H1 (cell line): Measurements from ENCODE around the gene SEL1L3.

ENCODE experiments used
- BACH1 ChIP-seq: IDR thresholded peaks from 2 replicates; pipeline ENCODE4 v1.6.1; 2012; ENCODE audit warnings: low read length, improper control_type of control experiment
- CHD2 ChIP-seq: IDR thresholded peaks from 2 replicates; pipeline ENCODE4 v1.6.1; 2012; ENCODE audit warnings: low read length, improper control_type of control experiment
- CTCF ChIP-seq, 3 experiments: IDR thresholded peaks; 1 replicate in 2 of 3; 2 replicates in 1 of 3; pipeline versions ENCODE4 v1.5.1 to v1.6.1; 2011; ENCODE audit warnings: low read length in 3 of 3, mild to moderate bottlenecking in 3 of 3, inconsistent platforms in 2 of 3, low read depth in 1 of 3, moderate library complexity in 1 of 3; ENCODE audit not compliant: insufficient read depth in 1 of 3; ENCODE audit errors: control extremely low read depth in 1 of 3
- EZH2 ChIP-seq: fragments of 200-600 bp; sonication (generic); IDR thresholded peaks from 2 replicates; pipeline ENCODE4 v1.7.1; 2012; ENCODE audit warnings: low read depth, mild to moderate bottlenecking, moderate library complexity, low read length, inconsistent platforms; ENCODE audit not compliant: severe bottlenecking
- GABPA ChIP-seq: IDR thresholded peaks from 2 replicates; pipeline ENCODE4 v1.6.1; 2011; ENCODE audit warnings: mild to moderate bottlenecking, low read length, moderate library complexity, borderline replicate concordance; ENCODE audit not compliant: insufficient read depth
- POLR2A ChIP-seq, 2 experiments: IDR thresholded peaks; 1 replicate in 1 of 2; 2 replicates in 1 of 2; pipeline ENCODE4 v1.6.1; 2011; ENCODE audit warnings: low read depth in 2 of 2, low read length in 2 of 2, mild to moderate bottlenecking in 2 of 2; ENCODE audit errors: control extremely low read depth in 1 of 2
- SIN3A ChIP-seq, 2 experiments: IDR thresholded peaks in 1 of 2; conservative IDR thresholded peaks in 1 of 2; 2 replicates each; pipeline ENCODE4 v1.6.1; 2011 to 2012; ENCODE audit warnings: low read length in 2 of 2, improper control_type of control experiment in 1 of 2, low read depth in 1 of 2, mild to moderate bottlenecking in 1 of 2
- TAF1 ChIP-seq: IDR thresholded peaks from 2 replicates; pipeline ENCODE4 v1.6.1; 2011; ENCODE audit warnings: mild to moderate bottlenecking, low read depth, low read length
- TBP ChIP-seq: IDR thresholded peaks from 2 replicates; pipeline ENCODE4 v1.6.1; 2011; ENCODE audit warnings: low read depth, low read length, improper control_type of control experiment
- USF2 ChIP-seq: IDR thresholded peaks from 2 replicates; pipeline ENCODE4 v1.6.1; 2011; ENCODE audit warnings: low read length, improper control_type of control experiment

- TF ChIP-seq CHD2 (no peak), POLR2A (IDR thresholded peaks at IDR 0.05; ENCODE audit: control extremely low read depth in 1 of 2, low read depth in 2 of 2, low read length in 2 of 2) (no peak), CTCF (IDR thresholded peaks at IDR 0.05; ENCODE audit: control extremely low read depth in 1 of 3, insufficient read depth in 1 of 3, low read depth in 1 of 3, low read length in 3 of 3) (peak in 1 of 3 experiments; percentile 24; a peak in 1 of 4 replicates), TAF1 (no peak), EZH2 (no peak), SIN3A (conservative IDR thresholded peaks at IDR 0.05 in 1 of 2, IDR thresholded peaks at IDR 0.05 in 1 of 2; ENCODE audit: low read depth in 1 of 2, low read length in 2 of 2) (no peak), TBP (no peak), USF2 (no peak), BACH1 (no peak), GABPA (no peak)
Measured at GRCh38 chr4:25702848-25703247, 159.9 kb downstream of the SEL1L3 start.
